Esophagus squamous epithelium (tissue), 4 donors: ENCODE measurements around the gene PCYT1A.

Source experiments
- CTCF ChIP-seq, 6 experiments: fragments of 450-650 bp in 4 of 6; fragments of 200-600 bp in 2 of 6; sonication (generic) in 2 of 6; IDR thresholded peaks; one replicate each; pipeline ENCODE4 v1.5.1; 2016 to 2019; ENCODE audit warnings: antibody characterized with exemption in 6 of 6, mild to moderate bottlenecking in 4 of 6, moderate library complexity in 4 of 6
- POLR2A ChIP-seq, 4 donors: fragments of 450-650 bp; IDR thresholded peaks; one replicate each; pipeline ENCODE4 v1.6.1; 2017; ENCODE audit warnings: antibody characterized with exemption in 4 of 4, mild to moderate bottlenecking in 4 of 4, moderate library complexity in 3 of 4

- TF ChIP-seq CTCF (IDR thresholded peaks at IDR 0.05) (no peak), POLR2A (IDR thresholded peaks at IDR 0.05) (no peak)
These were observed 6.7 kb downstream of the PCYT1A start for GRCh38 chr3:196280689-196281440.
